Tongue (tissue), 2 donors: ENCODE data around the gene APBA1. TPM values are rescaled to one million over a fixed set of nuclear protein-coding genes. Genes with fewer than 3 reads are reported as not detected.
A peak's percentile ranks its signal among the peaks of the same experiment; 100 is the strongest.

Experiments
- DNase-seq: peaks from one replicate; pipeline ENCODE4 v3.0.0-alpha.2; 2015
- total RNA-seq: library from RNA; depleted of rRNA; stranded (reverse); fragments of >200 nt; gene quantifications from one replicate; pipeline ENCODE4 v1.2.3, GENCODE V29; 2014

Gene APBA1
- total RNA-seq, result 7.7 TPM

GRCh38 chr9:69671879-69672595, at the start of gene APBA1:
Gene APBA1 (minus strand): TSS chr9:69672371.
- DNase-seq, result peak; percentile 90

- DNase-seq, result no peak
Measured at GRCh38 chr9:69719983-69720382, 47.8 kb upstream of the APBA1 start.

GRCh38 chr9:69719367-69719766, 47.2 kb upstream of the APBA1 start:
- no peak for DNase-seq

- DNase-seq, result no peak
Measured at GRCh38 chr9:69718218-69718617, 46.0 kb upstream of the APBA1 start.

- no peak for DNase-seq
Measured at GRCh38 chr9:69715825-69716224, 43.7 kb upstream of the APBA1 start.

- no peak for DNase-seq
Measured at GRCh38 chr9:69715096-69715495, 42.9 kb upstream of the APBA1 start.

GRCh38 chr9:69697475-69697874, 25.3 kb upstream of the APBA1 start:
- DNase-seq, result no peak

- no peak for DNase-seq
Measured at GRCh38 chr9:69696802-69697201, 24.6 kb upstream of the APBA1 start.

GRCh38 chr9:69689991-69690538, 17.9 kb upstream of the APBA1 start:
- no peak for DNase-seq

GRCh38 chr9:69683927-69684326, 11.8 kb upstream of the APBA1 start:
- no peak for DNase-seq

GRCh38 chr9:69678843-69679538, 6.8 kb upstream of the APBA1 start:
- no peak for DNase-seq

- DNase-seq, result no peak
Measured at GRCh38 chr9:69677931-69678330, 5.8 kb upstream of the APBA1 start.

- no peak for DNase-seq
Measured at GRCh38 chr9:69675563-69675962, 3.4 kb upstream of the APBA1 start.

GRCh38 chr9:69674716-69675438, 2.7 kb upstream of the APBA1 start:
- peak; percentile 28 for DNase-seq

GRCh38 chr9:69674112-69674685, 2.0 kb upstream of the APBA1 start:
- peak; percentile 17 for DNase-seq

GRCh38 chr9:69673311-69673640, 1.1 kb upstream of the APBA1 start:
- DNase-seq, result no peak

GRCh38 chr9:69672596-69673310, 582 bp upstream of the APBA1 start:
- DNase-seq, result peak; percentile 93

GRCh38 chr9:69671311-69671878, 776 bp downstream of the APBA1 start:
- DNase-seq, result peak; percentile 43

- DNase-seq, result no peak
Measured at GRCh38 chr9:69667306-69667705, 4.9 kb downstream of the APBA1 start.

- no peak for DNase-seq
Measured at GRCh38 chr9:69660304-69660703, 11.9 kb downstream of the APBA1 start.

- DNase-seq, result peak; percentile 15
Measured at GRCh38 chr9:69658987-69659675, 13.0 kb downstream of the APBA1 start.
